KMS-11 (cell line): Measurements from ENCODE around the gene DLGAP1.

ENCODE experiments used
- H2AFZ ChIP-seq: fragments of 200-600 bp; sonication (generic); 2 replicates; pipeline ENCODE4 v1.6.1; 2016; ENCODE audit warnings: antibody characterized with exemption, mixed run types, low read depth
- H3K27ac ChIP-seq: fragments of 200-600 bp; sonication (generic); 2 replicates; pipeline ENCODE4 v1.6.1; 2016; ENCODE audit warnings: mild to moderate bottlenecking, mixed run types
- H3K27me3 ChIP-seq: fragments of 200-600 bp; sonication (generic); 2 replicates; pipeline ENCODE4 v1.6.1; 2017; ENCODE audit warnings: mild to moderate bottlenecking, low read depth, mixed run types, moderate library complexity; ENCODE audit not compliant: insufficient read depth
- H3K36me3 ChIP-seq: fragments of 200-600 bp; sonication (generic); 2 replicates; pipeline ENCODE4 v1.6.1; 2017; ENCODE audit warnings: mild to moderate bottlenecking, mixed run types; ENCODE audit not compliant: insufficient read depth
- H3K4me1 ChIP-seq: fragments of 200-600 bp; sonication (generic); 2 replicates; pipeline ENCODE4 v1.6.1; 2016; ENCODE audit warnings: mild to moderate bottlenecking, low read depth, mixed run types; ENCODE audit not compliant: poor library complexity, severe bottlenecking
- H3K4me2 ChIP-seq: fragments of 200-600 bp; sonication (generic); 2 replicates; pipeline ENCODE4 v1.7.0; 2016; ENCODE audit warnings: mild to moderate bottlenecking, mixed run types
- H3K4me3 ChIP-seq: fragments of 200-600 bp; sonication (generic); IDR thresholded peaks from 2 replicates; pipeline ENCODE4 v1.6.1; 2017; ENCODE audit warnings: low read depth, low read length, mixed read lengths; ENCODE audit not compliant: insufficient read depth
- H3K79me2 ChIP-seq: fragments of 200-600 bp; sonication (generic); 2 replicates; pipeline ENCODE4 v1.6.1; 2016; ENCODE audit warnings: low read depth, mixed run types; ENCODE audit not compliant: insufficient read depth
- H3K9ac ChIP-seq: fragments of 200-600 bp; sonication (generic); 2 replicates; pipeline ENCODE4 v1.6.1; 2016; ENCODE audit warnings: mild to moderate bottlenecking, mixed run types
- H4K20me1 ChIP-seq: fragments of 200-600 bp; sonication (generic); 2 replicates; pipeline ENCODE4 v1.6.1; 2016; ENCODE audit warnings: mild to moderate bottlenecking, mixed run types; ENCODE audit not compliant: insufficient read depth
- CTCF ChIP-seq: fragments of 200-600 bp; sonication (generic); conservative IDR thresholded peaks from 2 replicates; pipeline ENCODE4 v1.6.1; 2017; ENCODE audit warnings: low read depth, mild to moderate bottlenecking, antibody characterized with exemption, low read length, moderate library complexity, mixed read lengths

DLGAP1 gene

GRCh38 chr18:3492721-3493120 is 962.4 kb downstream of the DLGAP1 start:
- Histone ChIP-seq H3K4me3 (no peak overlapping the region), H2AFZ (no peak overlapping the region), H3K79me2 (no peaks in the 10 kb centered on the region), H3K4me1 (no peaks in the 10 kb centered on the region), H3K4me2 (no peak overlapping the region), H3K27ac (no peak overlapping the region), H3K27me3 (no peaks in the 10 kb centered on the region), H3K36me3 (no peaks in the 10 kb centered on the region), H3K9ac (no peak overlapping the region), H4K20me1 (no peaks in the 10 kb centered on the region)
- no peak for TF ChIP-seq CTCF

GRCh38 chr18:3491981-3492555 is 963.0 kb downstream of the DLGAP1 start:
- H3K9ac ChIP-seq: no peak overlapping the region
- no peaks in the 10 kb centered on the region for H3K27me3 ChIP-seq
- H3K4me2 ChIP-seq: no peak overlapping the region
- H3K79me2 ChIP-seq: no peaks in the 10 kb centered on the region
- no peaks in the 10 kb centered on the region for H3K4me1 ChIP-seq
- H3K36me3 ChIP-seq: no peaks in the 10 kb centered on the region
- no peak overlapping the region for H3K4me3 ChIP-seq
- no peak for TF ChIP-seq CTCF
- H3K27ac ChIP-seq: no peak overlapping the region
- H4K20me1 ChIP-seq: no peaks in the 10 kb centered on the region
- no peak overlapping the region for H2AFZ ChIP-seq

- Histone ChIP-seq H3K27ac (no peak overlapping the region), H2AFZ (no peak overlapping the region), H3K9ac (no peak overlapping the region), H3K79me2 (no peaks in the 10 kb centered on the region), H3K36me3 (no peaks in the 10 kb centered on the region), H4K20me1 (no peaks in the 10 kb centered on the region), H3K4me3 (no peak overlapping the region), H3K27me3 (no peaks in the 10 kb centered on the region), H3K4me2 (no peak overlapping the region), H3K4me1 (no peaks in the 10 kb centered on the region)
- TF ChIP-seq CTCF: no peak
These were observed 965.6 kb downstream of the DLGAP1 start for GRCh38 chr18:3489462-3489861.

GRCh38 chr18:3486512-3486911 is 968.6 kb downstream of the DLGAP1 start:
- no peaks in the 10 kb centered on the region for H3K36me3 ChIP-seq
- no peaks in the 10 kb centered on the region for H4K20me1 ChIP-seq
- no peaks in the 10 kb centered on the region for H3K4me1 ChIP-seq
- TF ChIP-seq CTCF: no peak
- H3K4me2 ChIP-seq: no peak overlapping the region
- H3K27ac ChIP-seq: no peak overlapping the region
- no peaks in the 10 kb centered on the region for H3K79me2 ChIP-seq
- no peak overlapping the region for H2AFZ ChIP-seq
- no peaks in the 10 kb centered on the region for H3K27me3 ChIP-seq
- no peak overlapping the region for H3K4me3 ChIP-seq
- H3K9ac ChIP-seq: no peak overlapping the region
